Karpas-422 (cell line): Measurements from ENCODE around the gene GRID2. TPM values are rescaled to one million over a fixed set of nuclear protein-coding genes. Genes with fewer than 3 reads are reported as not detected.

ENCODE experiments used
- DNase-seq: peaks from one replicate; pipeline ENCODE4 v3.0.0-alpha.2; 2015
- H2AFZ ChIP-seq: fragments of 200-600 bp; sonication (generic); 2 replicates; pipeline ENCODE4 v1.6.1; 2014; ENCODE audit warnings: antibody characterized with exemption, low read length, mixed read lengths
- H3K27ac ChIP-seq: fragments of 200-600 bp; sonication (generic); 2 replicates; pipeline ENCODE4 v1.5.1; 2014; ENCODE audit warnings: mild to moderate bottlenecking, low read length, moderate library complexity
- H3K27me3 ChIP-seq: fragments of 200-600 bp; sonication (generic); 2 replicates; pipeline ENCODE4 v1.6.1; 2014; ENCODE audit warnings: low read length, mixed read lengths
- H3K36me3 ChIP-seq: fragments of 200-600 bp; sonication (generic); 2 replicates; pipeline ENCODE4 v1.6.1; 2014; ENCODE audit warnings: low read length, mixed read lengths; ENCODE audit not compliant: insufficient read depth
- H3K4me1 ChIP-seq: fragments of 200-600 bp; sonication (generic); 2 replicates; pipeline ENCODE4 v1.6.1; 2014; ENCODE audit warnings: mild to moderate bottlenecking, low read length, mixed read lengths
- H3K4me2 ChIP-seq: fragments of 200-600 bp; sonication (generic); 2 replicates; pipeline ENCODE4 v1.6.1; 2014; ENCODE audit warnings: low read length, low read depth, mild to moderate bottlenecking; ENCODE audit not compliant: poor library complexity, severe bottlenecking
- H3K4me3 ChIP-seq: fragments of 200-600 bp; sonication (generic); 2 replicates; pipeline ENCODE4 v1.5.1; 2014; ENCODE audit warnings: mild to moderate bottlenecking, antibody characterized with exemption, low read length, mixed read lengths
- H3K79me2 ChIP-seq: fragments of 200-600 bp; sonication (generic); 2 replicates; pipeline ENCODE4 v1.6.1; 2014; ENCODE audit warnings: mild to moderate bottlenecking, low read length, mixed read lengths
- H3K9ac ChIP-seq: fragments of 200-600 bp; sonication (generic); 2 replicates; pipeline ENCODE4 v1.6.0; 2014; ENCODE audit warnings: low read length
- H3K9me2 ChIP-seq: fragments of 200-600 bp; sonication (generic), shearing (Covaris generic); replicated peaks from 2 replicates; pipeline ENCODE4 v1.6.0; 2014; ENCODE audit warnings: mild to moderate bottlenecking, low read length, moderate library complexity; ENCODE audit not compliant: insufficient read depth
- H3K9me3 ChIP-seq: fragments of 300-700, 200-600 bp; sonication (generic); 2 replicates; pipeline ENCODE4 v1.6.1; 2014; ENCODE audit warnings: low read length, mixed read lengths
- H4K20me1 ChIP-seq: fragments of 200-600 bp; sonication (generic); 2 replicates; pipeline ENCODE4 v1.6.1; 2014; ENCODE audit warnings: mild to moderate bottlenecking, antibody characterized with exemption, low read length, low read depth; ENCODE audit not compliant: insufficient read depth
- total RNA-seq: library from RNA; depleted of rRNA; stranded (reverse); fragments of >200 nt; shearing (Covaris generic); gene quantifications from 2 replicates; pipeline ENCODE4 v1.2.3, GENCODE V29; 2014; ENCODE audit warnings: low replicate concordance

GRID2 gene
- total RNA-seq, 1 experiment from 2014 or later: not detected

- Histone ChIP-seq H3K9me2 (no peaks in the 10 kb centered on the region), H3K36me3 (no peaks in the 10 kb centered on the region), H4K20me1 (no peaks in the 10 kb centered on the region), H3K9ac (no peak overlapping the region), H2AFZ (no peak overlapping the region), H3K4me2 (no peak overlapping the region), H3K9me3 (peaks cover 12% of the 10 kb centered on the region), H3K4me3 (no peak overlapping the region), H3K27me3 (no peaks in the 10 kb centered on the region), H3K79me2 (no peaks in the 10 kb centered on the region), H3K4me1 (no peaks in the 10 kb centered on the region), H3K27ac (no peak overlapping the region)
- DNase-seq: no peak
Observed at GRCh38 chr4:93436000-93436626, 1132.3 kb downstream of the GRID2 start.

- Histone ChIP-seq H3K9me3 (peaks cover 7% of the 10 kb centered on the region), H3K4me2 (no peak overlapping the region), H3K4me3 (no peak overlapping the region), H3K79me2 (no peaks in the 10 kb centered on the region), H3K9ac (no peak overlapping the region), H3K27ac (no peak overlapping the region), H3K36me3 (no peaks in the 10 kb centered on the region), H4K20me1 (no peaks in the 10 kb centered on the region), H3K9me2 (no peaks in the 10 kb centered on the region), H3K4me1 (no peaks in the 10 kb centered on the region), H2AFZ (no peak overlapping the region), H3K27me3 (no peaks in the 10 kb centered on the region)
- DNase-seq: no peak
Observed at GRCh38 chr4:93437991-93438390, 1134.2 kb downstream of the GRID2 start.

GRCh38 chr4:93444860-93445259 lies 1141.1 kb downstream of the GRID2 start:
- Histone ChIP-seq H3K9me3 (peaks cover 21% of the 10 kb centered on the region), H3K4me2 (no peak overlapping the region), H3K4me1 (no peaks in the 10 kb centered on the region), H3K27me3 (no peaks in the 10 kb centered on the region), H3K9ac (no peak overlapping the region), H3K4me3 (no peak overlapping the region), H3K79me2 (no peaks in the 10 kb centered on the region), H2AFZ (no peak overlapping the region), H4K20me1 (no peaks in the 10 kb centered on the region), H3K36me3 (no peaks in the 10 kb centered on the region), H3K9me2 (no peaks in the 10 kb centered on the region), H3K27ac (no peak overlapping the region)
- no peak for DNase-seq

GRCh38 chr4:93446038-93446437 lies 1142.3 kb downstream of the GRID2 start:
- no peak overlapping the region for H3K27ac ChIP-seq
- H3K27me3 ChIP-seq: no peaks in the 10 kb centered on the region
- no peak overlapping the region for H3K4me3 ChIP-seq

GRCh38 chr4:93448691-93449293 lies 1145.0 kb downstream of the GRID2 start:
- H2AFZ ChIP-seq: no peak overlapping the region
- no peak for DNase-seq
- H3K4me1 ChIP-seq: no peaks in the 10 kb centered on the region
- no peaks in the 10 kb centered on the region for H3K79me2 ChIP-seq
- H4K20me1 ChIP-seq: no peaks in the 10 kb centered on the region
- no peaks in the 10 kb centered on the region for H3K9me2 ChIP-seq
- H3K9ac ChIP-seq: no peak overlapping the region
- H3K4me3 ChIP-seq: no peak overlapping the region
- no peaks in the 10 kb centered on the region for H3K36me3 ChIP-seq
- no peak overlapping the region for H3K27ac ChIP-seq
- no peaks in the 10 kb centered on the region for H3K27me3 ChIP-seq
- no peak overlapping the region for H3K4me2 ChIP-seq
- peaks cover 15% of the 10 kb centered on the region for H3K9me3 ChIP-seq

More at GRCh38 chr4:93446038-93446437, 1142.3 kb downstream of the GRID2 start:
- Histone ChIP-seq H3K9ac (no peak overlapping the region), H4K20me1 (no peaks in the 10 kb centered on the region), H3K4me2 (no peak overlapping the region), H2AFZ (no peak overlapping the region), H3K36me3 (no peaks in the 10 kb centered on the region), H3K79me2 (no peaks in the 10 kb centered on the region), H3K9me3 (peaks cover 21% of the 10 kb centered on the region), H3K9me2 (no peaks in the 10 kb centered on the region), H3K4me1 (no peaks in the 10 kb centered on the region)
- no peak for DNase-seq

- Histone ChIP-seq H3K4me3 (no peak overlapping the region), H3K27me3 (no peaks in the 10 kb centered on the region), H3K9me3 (peaks cover 8% of the 10 kb centered on the region; the same call in 1 of the 2 replicates), H2AFZ (no peak overlapping the region), H3K9ac (no peak overlapping the region), H3K36me3 (no peaks in the 10 kb centered on the region), H3K4me2 (no peak overlapping the region), H3K27ac (no peak overlapping the region), H4K20me1 (no peaks in the 10 kb centered on the region), H3K9me2 (no peaks in the 10 kb centered on the region), H3K79me2 (no peaks in the 10 kb centered on the region), H3K4me1 (no peaks in the 10 kb centered on the region)
- no peak for DNase-seq
Observed at GRCh38 chr4:93451954-93452353, 1148.2 kb downstream of the GRID2 start.

GRCh38 chr4:93461541-93461940 lies 1157.8 kb downstream of the GRID2 start:
- no peak overlapping the region for H3K4me2 ChIP-seq
- H3K9ac ChIP-seq: no peak overlapping the region
- no peaks in the 10 kb centered on the region for H4K20me1 ChIP-seq
- H3K79me2 ChIP-seq: no peaks in the 10 kb centered on the region
- peaks cover 3% of the 10 kb centered on the region; the same call in 1 of the 2 replicates for H3K9me3 ChIP-seq
- no peaks in the 10 kb centered on the region for H3K9me2 ChIP-seq
- no peaks in the 10 kb centered on the region for H3K4me1 ChIP-seq
- H2AFZ ChIP-seq: no peak overlapping the region
- DNase-seq: no peak
- H3K27me3 ChIP-seq: no peaks in the 10 kb centered on the region
- H3K27ac ChIP-seq: no peak overlapping the region
- no peak overlapping the region for H3K4me3 ChIP-seq
- H3K36me3 ChIP-seq: no peaks in the 10 kb centered on the region

- no peaks in the 10 kb centered on the region for H4K20me1 ChIP-seq
- H3K9ac ChIP-seq: no peak overlapping the region
- H3K9me3 ChIP-seq: peaks cover 3% of the 10 kb centered on the region; the same call in 1 of the 2 replicates
- DNase-seq: no peak
- no peak overlapping the region for H3K4me3 ChIP-seq
- H3K36me3 ChIP-seq: no peaks in the 10 kb centered on the region
- no peak overlapping the region for H2AFZ ChIP-seq
- no peaks in the 10 kb centered on the region for H3K27me3 ChIP-seq
- no peak overlapping the region for H3K4me2 ChIP-seq
- H3K27ac ChIP-seq: no peak overlapping the region
- H3K79me2 ChIP-seq: no peaks in the 10 kb centered on the region
- no peaks in the 10 kb centered on the region for H3K9me2 ChIP-seq
- H3K4me1 ChIP-seq: no peaks in the 10 kb centered on the region
Observed at GRCh38 chr4:93466446-93466845, 1162.7 kb downstream of the GRID2 start.
